Caco-2 (cell line): Measurements from ENCODE around the gene RAP1GAP2. TPM values are rescaled to one million over a fixed set of nuclear protein-coding genes. Genes with fewer than 3 reads are reported as not detected.
A peak's percentile ranks its signal among the peaks of the same experiment; 100 is the strongest.

Source experiments
- BruUV-seq: library from RNA; stranded (reverse); fragments of 400-500 nt; replicated peaks from 2 replicates; lab custom pipeline; 2021; lab: Mats Ljungman, UMichigan
- CTCF ChIA-PET: fragments of 300-600 bp; sonication (Branson Sonifier 250); formaldehyde crosslinking; loops from one replicate; lab custom pipeline; 2022; ENCODE audit warnings: antibody characterized with exemption; lab: Charles Lee
- POLR2A ChIA-PET: fragments of 300-600 bp; sonication (Branson Sonifier 250); formaldehyde crosslinking; loops from one replicate; lab custom pipeline; 2022; ENCODE audit warnings: antibody characterized with exemption; lab: Charles Lee
- DNase-seq, 2 experiments: peaks; one replicate each; pipeline versions ENCODE4 v3.0.0 to v3.0.0-alpha.2; 2020 to 2022
- H3K27me3 ChIP-seq: replicated peaks from 2 replicates; pipeline ENCODE4 v1.6.0; 2011; ENCODE audit warnings: low read length; ENCODE audit not compliant: control insufficient read depth, insufficient read depth
- H3K36me3 ChIP-seq: 2 replicates; pipeline ENCODE4 v1.5.1; 2011; ENCODE audit warnings: low read length; ENCODE audit not compliant: control insufficient read depth, insufficient read depth
- H3K4me1 ChIP-seq: fragments of 250-450 bp; sonication (Bioruptor Pico); 2 replicates; pipeline ENCODE4 v1.5.1; 2020; ENCODE audit warnings: mild to moderate bottlenecking
- H3K4me3 ChIP-seq: 2 replicates; pipeline ENCODE4 v1.5.1; 2011; ENCODE audit warnings: low read depth, mild to moderate bottlenecking, control low read depth, low read length
- H3K9me3 ChIP-seq: fragments of 250-450 bp; sonication (Bioruptor Pico); 2 replicates; pipeline ENCODE4 v1.5.1; 2020; ENCODE audit warnings: mild to moderate bottlenecking, moderate library complexity
- H3K27ac Mint-ChIP-seq: one replicate; pipeline ENCODE4 v1.8.0; 2022; ENCODE audit warnings: mixed read lengths; ENCODE audit not compliant: unreplicated experiment
- H3K27me3 Mint-ChIP-seq: one replicate; pipeline ENCODE4 v1.8.0; 2022; ENCODE audit warnings: mixed read lengths; ENCODE audit not compliant: insufficient read depth, unreplicated experiment
- H3K36me3 Mint-ChIP-seq: one replicate; pipeline ENCODE4 v1.8.0; 2022; ENCODE audit warnings: mild to moderate bottlenecking, mixed read lengths; ENCODE audit not compliant: insufficient read depth, unreplicated experiment
- H3K4me1 Mint-ChIP-seq: one replicate; pipeline ENCODE4 v1.8.0; 2022; ENCODE audit warnings: low read depth, mixed read lengths; ENCODE audit not compliant: unreplicated experiment
- H3K4me3 Mint-ChIP-seq: one replicate; pipeline ENCODE4 v1.8.0; 2022; ENCODE audit warnings: mild to moderate bottlenecking, moderate library complexity, mixed read lengths; ENCODE audit not compliant: unreplicated experiment
- H3K9me3 Mint-ChIP-seq: one replicate; pipeline ENCODE4 v1.8.0; 2022; ENCODE audit warnings: mixed read lengths; ENCODE audit not compliant: unreplicated experiment
- intact Hi-C: fragments of 100-400 bp; cut with micrococcal nuclease; formaldehyde crosslinking; loops from one replicate; pipeline ENCODE4 v1.10.0; 2022; ENCODE audit not compliant: unreplicated experiment
- total RNA-seq: library from RNA; stranded (reverse); gene quantifications from 2 replicates; pipeline ENCODE4 v1.2.3, GENCODE V29; 2022
- TF ChIP-seq, protein P1 (sequence below), 2 experiments: fragments of 200-600 bp in 1 of 2; IDR thresholded peaks; 1 replicate in 1 of 2; 2 replicates in 1 of 2; pipeline versions ENCODE4 v1.5.1 to v1.8.0; 2011 to 2022; ENCODE audit warnings: antibody characterized with exemption in 1 of 2, control low read depth in 1 of 2, inconsistent platforms in 1 of 2, low read depth in 1 of 2, low read length in 1 of 2, mild to moderate bottlenecking in 1 of 2, moderate library complexity in 1 of 2; ENCODE audit not compliant: insufficient read depth in 1 of 2, severe bottlenecking in 1 of 2, unreplicated experiment in 1 of 2

Gene RAP1GAP2
- total RNA-seq, 1 experiment from 2014 or later, result 45.3 TPM

DNA sequence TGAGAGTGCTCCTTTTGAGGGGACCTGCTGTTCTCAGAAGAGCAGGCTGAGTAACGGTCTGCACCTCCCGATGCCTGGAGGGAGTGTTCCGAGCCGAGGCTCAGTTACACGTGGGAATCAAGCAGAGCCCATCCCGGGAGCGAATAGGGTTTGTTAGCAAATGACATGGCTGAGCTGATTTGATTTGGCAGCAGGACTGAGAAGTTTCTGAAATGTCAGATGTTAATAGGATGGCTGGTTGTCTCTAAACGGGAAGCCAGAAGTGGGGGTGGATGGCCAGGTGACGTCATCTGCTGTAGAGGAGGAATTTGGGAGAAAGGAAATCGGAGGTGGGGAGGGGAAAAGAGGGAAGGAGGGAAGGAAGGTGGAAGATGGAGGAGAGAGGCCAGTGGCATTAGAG lies 128.0 kb downstream of the RAP1GAP2 start:
- no peaks in the 10 kb centered on the region; the same call in 1 of the 2 replicates for H3K4me1 ChIP-seq
- Mint-ChIP-seq H3K27me3 (no peaks in the 10 kb centered on the region), H3K36me3 (no peaks in the 10 kb centered on the region), H3K4me3 (no peak overlapping the region), H3K4me1 (no peaks in the 10 kb centered on the region), H3K27ac (no peak overlapping the region), H3K9me3 (no peaks in the 10 kb centered on the region)
- POLR2A ChIA-PET, result no interaction called here
- H3K27me3 ChIP-seq, result no peaks in the 10 kb centered on the region
- H3K9me3 ChIP-seq, result no peaks in the 10 kb centered on the region
- CTCF ChIA-PET, result no interaction called here
- DNase-seq, result no peak
- intact Hi-C loops, result no loop called here
- H3K4me3 ChIP-seq, result no peak overlapping the region
- no TSS peak for BruUV-seq
- TF ChIP-seq, protein P1, sequence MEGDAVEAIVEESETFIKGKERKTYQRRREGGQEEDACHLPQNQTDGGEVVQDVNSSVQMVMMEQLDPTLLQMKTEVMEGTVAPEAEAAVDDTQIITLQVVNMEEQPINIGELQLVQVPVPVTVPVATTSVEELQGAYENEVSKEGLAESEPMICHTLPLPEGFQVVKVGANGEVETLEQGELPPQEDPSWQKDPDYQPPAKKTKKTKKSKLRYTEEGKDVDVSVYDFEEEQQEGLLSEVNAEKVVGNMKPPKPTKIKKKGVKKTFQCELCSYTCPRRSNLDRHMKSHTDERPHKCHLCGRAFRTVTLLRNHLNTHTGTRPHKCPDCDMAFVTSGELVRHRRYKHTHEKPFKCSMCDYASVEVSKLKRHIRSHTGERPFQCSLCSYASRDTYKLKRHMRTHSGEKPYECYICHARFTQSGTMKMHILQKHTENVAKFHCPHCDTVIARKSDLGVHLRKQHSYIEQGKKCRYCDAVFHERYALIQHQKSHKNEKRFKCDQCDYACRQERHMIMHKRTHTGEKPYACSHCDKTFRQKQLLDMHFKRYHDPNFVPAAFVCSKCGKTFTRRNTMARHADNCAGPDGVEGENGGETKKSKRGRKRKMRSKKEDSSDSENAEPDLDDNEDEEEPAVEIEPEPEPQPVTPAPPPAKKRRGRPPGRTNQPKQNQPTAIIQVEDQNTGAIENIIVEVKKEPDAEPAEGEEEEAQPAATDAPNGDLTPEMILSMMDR (IDR thresholded peaks at IDR 0.05; ENCODE audit: insufficient read depth in 1 of 2, low read depth in 1 of 2, low read length in 1 of 2, severe bottlenecking in 1 of 2, unreplicated experiment in 1 of 2), result no peak
- no peaks in the 10 kb centered on the region for H3K36me3 ChIP-seq

DNA sequence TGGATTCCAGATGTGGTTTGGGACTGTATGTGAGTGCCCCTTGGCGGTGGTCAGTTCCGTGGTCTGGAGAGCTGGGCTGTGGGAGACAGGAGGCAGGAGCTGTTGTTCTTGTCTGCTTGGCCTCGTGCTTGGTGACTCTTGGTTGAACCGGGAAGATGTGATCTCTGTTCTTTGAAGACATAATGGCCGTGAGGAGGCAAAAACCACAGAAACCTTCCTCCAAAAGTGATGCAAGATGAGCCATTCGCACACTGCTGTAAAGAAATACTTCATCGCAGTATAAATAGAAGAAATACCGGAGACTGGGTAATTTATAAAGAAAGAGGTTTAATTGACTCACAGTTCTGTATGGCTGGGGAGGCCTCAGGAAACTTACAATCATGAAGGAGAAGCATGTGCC lies 128.8 kb downstream of the RAP1GAP2 start:
- intact Hi-C loops, result no loop called here
- no peaks in the 10 kb centered on the region for H3K27me3 Mint-ChIP-seq
- Histone ChIP-seq H3K4me3 (no peak overlapping the region), H3K27me3 (no peaks in the 10 kb centered on the region), H3K36me3 (no peaks in the 10 kb centered on the region), H3K9me3 (no peaks in the 10 kb centered on the region), H3K4me1 (no peaks in the 10 kb centered on the region; the same call in 1 of the 2 replicates)
- peaks cover 4% of the 10 kb centered on the region for H3K36me3 Mint-ChIP-seq
- POLR2A ChIA-PET, result no interaction called here
- no peaks in the 10 kb centered on the region for H3K9me3 Mint-ChIP-seq
- DNase-seq, result no peak
- no peaks in the 10 kb centered on the region for H3K4me1 Mint-ChIP-seq
- CTCF ChIA-PET, result interaction anchor here (0.9 kb wide), 1 partner anchor 76 kb away, joined by 3 read pairs; no protein-coding TSS in a partner anchor
- BruUV-seq, result no TSS peak
- H3K4me3 Mint-ChIP-seq, result no peak overlapping the region
- TF ChIP-seq, protein P1 (IDR thresholded peaks at IDR 0.05; ENCODE audit: insufficient read depth in 1 of 2, low read depth in 1 of 2, low read length in 1 of 2, severe bottlenecking in 1 of 2, unreplicated experiment in 1 of 2), result no peak
- peak overlapping the region; percentile 50 for H3K27ac Mint-ChIP-seq

DNA sequence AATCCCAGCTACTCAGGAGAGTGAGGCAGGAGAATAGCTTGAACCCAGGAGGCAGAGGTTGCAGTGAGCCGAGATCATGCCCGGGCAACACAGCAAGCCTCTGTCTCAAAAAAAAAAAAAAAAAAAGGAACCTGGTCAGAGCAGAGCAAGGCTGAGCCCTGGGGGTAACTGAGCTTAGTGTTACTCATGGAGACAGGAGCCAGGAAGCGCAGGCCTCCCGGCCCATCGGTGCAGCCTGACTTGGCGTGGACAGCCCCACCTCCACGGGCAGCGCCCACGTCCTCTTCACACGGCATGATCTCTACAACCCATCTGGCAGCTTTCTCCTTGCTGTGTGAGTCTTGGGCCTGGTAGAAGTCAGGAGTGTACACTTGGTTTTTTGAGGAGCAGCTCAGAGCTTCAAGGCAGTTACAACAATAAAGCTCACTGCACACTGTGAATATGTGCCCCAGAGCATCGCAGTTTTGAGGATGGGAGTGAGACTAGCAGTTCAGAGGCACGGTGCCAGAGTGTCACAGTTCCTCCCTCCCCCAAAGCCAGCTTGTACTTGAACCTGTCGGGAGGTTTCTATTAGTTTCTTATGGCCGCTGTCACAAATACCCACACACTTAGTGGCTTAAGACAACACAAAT lies 129.9 kb downstream of the RAP1GAP2 start:
- ChIA-PET POLR2A (no interaction called here), CTCF (interaction anchor here (0.7 to 0.9 kb wide), 2 partner anchors 77 to 82 kb away, joined by 3 read pairs; no protein-coding TSS in a partner anchor)
- peaks cover 9% of the 10 kb centered on the region for H3K4me1 Mint-ChIP-seq
- intact Hi-C loops, result no loop called here
- no peaks in the 10 kb centered on the region for H3K9me3 Mint-ChIP-seq
- no peaks in the 10 kb centered on the region for H3K36me3 ChIP-seq
- DNase-seq, result no peak
- H3K36me3 Mint-ChIP-seq, result peaks cover 11% of the 10 kb centered on the region
- H3K9me3 ChIP-seq, result no peaks in the 10 kb centered on the region
- TF ChIP-seq, protein P1 (IDR thresholded peaks at IDR 0.05; ENCODE audit: insufficient read depth in 1 of 2, low read depth in 1 of 2, low read length in 1 of 2, severe bottlenecking in 1 of 2, unreplicated experiment in 1 of 2), result no peak
- H3K27me3 ChIP-seq, result no peaks in the 10 kb centered on the region
- H3K4me1 ChIP-seq, result peaks cover 7% of the 10 kb centered on the region; the same call in 1 of the 2 replicates
- no peak overlapping the region for H3K4me3 ChIP-seq
- H3K27me3 Mint-ChIP-seq, result no peaks in the 10 kb centered on the region
- H3K4me3 Mint-ChIP-seq, result no peak overlapping the region
- peak overlapping the region; percentile 50 for H3K27ac Mint-ChIP-seq
- no TSS peak for BruUV-seq
